Heart right ventricle (tissue), 16 donors: ENCODE measurements around the gene TBX5. TPM values are rescaled to one million over a fixed set of nuclear protein-coding genes. Genes with fewer than 3 reads are reported as not detected.

Experiments
- ATAC-seq, 8 donors: fragments of 200-7000 bp; cut with Tn5 transposase; one replicate each; pipeline ENCODE4 v1.9.1; 2020; ENCODE audit warnings: mild to moderate bottlenecking in 8 of 8, moderate library complexity in 8 of 8, moderate number of reproducible peaks in 1 of 8
- DNase-seq, 2 donors: peaks; one replicate each; pipeline ENCODE4 v3.0.0-alpha.2; 2020
- H3K27ac ChIP-seq, 10 donors: fragments of 200-600 bp; sonication (generic) in 2 of 10; one replicate each; pipeline versions ENCODE4 v1.5.0 to v1.8.0; 2020 to 2022; ENCODE audit warnings: mild to moderate bottlenecking in 3 of 10
- H3K27me3 ChIP-seq, 7 donors: fragments of 200-600 bp; one replicate each; pipeline ENCODE4 v1.8.0; 2021 to 2022; ENCODE audit warnings: mild to moderate bottlenecking in 2 of 7
- H3K36me3 ChIP-seq, 9 donors: fragments of 200-600 bp; sonication (generic) in 1 of 9; one replicate each; pipeline versions ENCODE4 v1.5.0 to v1.8.0; 2020 to 2022; ENCODE audit warnings: mild to moderate bottlenecking in 2 of 9
- H3K4me1 ChIP-seq, 9 donors: fragments of 200-600 bp; sonication (generic) in 1 of 9; one replicate each; pipeline versions ENCODE4 v1.5.0 to v1.8.0; 2020 to 2022; ENCODE audit warnings: mild to moderate bottlenecking in 4 of 9
- H3K4me3 ChIP-seq, 10 donors: fragments of 200-600 bp; sonication (generic) in 2 of 10; one replicate each; pipeline versions ENCODE4 v1.5.0 to v1.8.0; 2020 to 2022; ENCODE audit warnings: mild to moderate bottlenecking in 7 of 10, moderate library complexity in 2 of 10
- H3K9me3 ChIP-seq, 11 donors: fragments of 200-600 bp in 10 of 11; sonication (generic) in 2 of 11; one replicate each; pipeline versions ENCODE4 v1.5.0 to v1.8.0; 2013 to 2022; ENCODE audit warnings: mild to moderate bottlenecking in 2 of 11, control low read depth in 1 of 11, moderate library complexity in 1 of 11
- CTCF ChIP-seq, 9 donors: fragments of 200-600 bp; sonication (generic) in 2 of 9; IDR thresholded peaks; one replicate each; pipeline versions ENCODE4 v1.5.0 to v1.8.0; 2021 to 2022; ENCODE audit warnings: antibody characterized with exemption in 9 of 9, mild to moderate bottlenecking in 5 of 9, moderate library complexity in 1 of 9
- WGBS, 2 donors: extraction: QIAGEN DNeasy Blood & Tissue Kit; methylation state at CpG; one replicate each; pipeline ENCODE4 v1.1.7; 2013; ENCODE audit warnings: inconsistent platforms in 1 of 2; 5-methylcytosine and 5-hydroxymethylcytosine counted together
- intact Hi-C, 10 donors: fragments of 100-400 bp; cut with DNase I; formaldehyde crosslinking; loops; one replicate each; pipeline versions ENCODE4 v1.11.1 to v1.14.2; 2022
- polyA plus RNA-seq, 2 donors: library from polyadenylated mRNA; stranded (reverse); fragments of 200-250 nt; gene quantifications; one replicate each; pipeline ENCODE4 v1.2.3, GENCODE V29; 2013
- total RNA-seq, 10 donors: library from RNA; stranded (reverse); fragmentation: NEBNext Ultra II Directional in 3 of 10; extraction: Animal tissue kit (Norgen Biotek cat#: 25700) in 3 of 10; gene quantifications; one replicate each; pipeline versions ENCODE4 v1.2.1 to v1.2.4, GENCODE V29; 2021 to 2023
- donor health status: Arrhythmogenic right ventricular cardiomyopathy.
- donor health status: ischemic (EF 13 %, LVEDD 7.1; RV severe dilation, severe dysfunction).
- donor health status: healthy with polysubstance abuse.
- donor health status: DM: no; HTN: yes; CAD: no.
- donor health status: DM: no; HTN: no; CAD: no.
- donor health status: ischemic (EF 25% LVEDD 6.9; RV normal size, moderate dysfunction).
- donor health status: ischemic (EF 25% LVEDD 5.7; RV mildly dilated, moderate dysfunction).
- donor health status: healthy.
- donor health status: DM: yes; HTN: yes; CAD: no.
- donor health status: Ischemic cardiomyopathy.
- donor health status: ischemic (EF 35%, LVEDD 5.7; RV mildly dilated, moderate dysfunction).
- donor health status: nonischemic (EF 11% LVEDD 7.7; RV severe dilation, severe dysfunction).
- donor health status: DM: yes; HTN: yes; CAD: no.
- donor health status: PGD.
- donor health status: ischemic (EF 29% LVEDD 5.4; RV normal size, mild dysfunction).
- donor health status: nonischemic (EF 23%, LVEDD 6.1; RV moderate dilation, normal function).

TBX5 gene
- total and polyA plus RNA-seq, 12 donors: 4.0 to 70.1 (median 51.4) TPM

GRCh38 chr12:114441039-114441383 lies 35.1 kb upstream of the TBX5 start:
- DNase-seq: no peak

GRCh38 chr12:114440270-114441038 lies 34.5 kb upstream of the TBX5 start:
- Histone ChIP-seq H3K27me3 (peaks cover 19 to 95% (median 85%) of the 10 kb centered on the region in 7 donors), H3K4me1 (peaks cover 0 to 23% (median 9%) of the 10 kb centered on the region in 9 donors), H3K36me3 (no peaks in the 10 kb centered on the region), H3K27ac (no peak overlapping the region), H3K9me3 (peaks cover 0 to 8% (median 0%) of the 10 kb centered on the region in 11 donors), H3K4me3 (no peak overlapping the region)
- no peak for TF ChIP-seq CTCF (IDR thresholded peaks at IDR 0.05)
- intact Hi-C loops: no loop called here
- DNase-seq: no peak
- ATAC-seq: no peak
- WGBS, 2 donors: 9 to 11% methylated on average over 54 of the region's 54 CpGs

More at GRCh38 chr12:114441039-114441383, 35.1 kb upstream of the TBX5 start:
- intact Hi-C loops: no loop called here
- Histone ChIP-seq H3K36me3 (no peaks in the 10 kb centered on the region), H3K27ac (no peak overlapping the region), H3K4me1 (peaks cover 0 to 23% (median 9%) of the 10 kb centered on the region in 9 donors), H3K9me3 (peaks cover 0 to 8% (median 0%) of the 10 kb centered on the region in 11 donors), H3K27me3 (peaks cover 19 to 93% (median 89%) of the 10 kb centered on the region in 7 donors), H3K4me3 (no peak overlapping the region)
- 14 to 16% methylated on average over 23 of the region's 23 CpGs for WGBS, 2 donors
- no peak for ATAC-seq
- TF ChIP-seq CTCF (IDR thresholded peaks at IDR 0.05): no peak

- Histone ChIP-seq H3K9me3 (peaks cover 0 to 8% (median 0%) of the 10 kb centered on the region in 11 donors), H3K27me3 (peaks cover 19 to 94% (median 79%) of the 10 kb centered on the region in 7 donors), H3K36me3 (no peaks in the 10 kb centered on the region), H3K4me1 (peaks cover 0 to 19% (median 9%) of the 10 kb centered on the region in 9 donors), H3K27ac (no peak overlapping the region), H3K4me3 (no peak overlapping the region)
- ATAC-seq: no peak
- 17 to 34% methylated on average over 19 of the region's 19 CpGs for WGBS, 2 donors
- intact Hi-C loops: no loop called here
- TF ChIP-seq CTCF (IDR thresholded peaks at IDR 0.05): no peak
- no peak for DNase-seq
Measured at GRCh38 chr12:114439817-114440216, 33.9 kb upstream of the TBX5 start.

- WGBS, 2 donors: 29 to 50% methylated on average over 25 of the region's 25 CpGs
- no peak for DNase-seq
- no peak for ATAC-seq
- intact Hi-C loops: no loop called here
- Histone ChIP-seq H3K4me3 (no peak overlapping the region), H3K4me1 (peaks cover 0 to 14% (median 9%) of the 10 kb centered on the region in 9 donors), H3K27ac (no peak overlapping the region), H3K9me3 (peaks cover 0 to 8% (median 0%) of the 10 kb centered on the region in 11 donors), H3K36me3 (no peaks in the 10 kb centered on the region), H3K27me3 (peaks cover 19 to 91% (median 74%) of the 10 kb centered on the region in 7 donors)
- no peak for TF ChIP-seq CTCF (IDR thresholded peaks at IDR 0.05)
Measured at GRCh38 chr12:114439261-114439683, 33.3 kb upstream of the TBX5 start.
